Hematopoietic multipotent progenitor cell treated with erythropoietin and hydrocortisone succinate and interleukin-3 and kit ligand, for 4 days (in vitro differentiated cells): ENCODE data around the gene CACNB3.
A peak's percentile ranks its signal among the peaks of the same experiment; 100 is the strongest.
"Not testable (repeated sequence)": the region's sequence is repeated elsewhere in the genome, so short reads cannot be mapped to it uniquely, and the experiment has no call there.

Experiments
- DNase-seq: peaks from one replicate; pipeline ENCODE4 v3.0.0-alpha.2; 2015

The CACNB3 gene

GRCh38 chr12:48819986-48820725 is 1.9 kb downstream of the CACNB3 start:
- DNase-seq, result no peak

GRCh38 chr12:48822139-48822538 is 3.8 kb downstream of the CACNB3 start:
- DNase-seq, result no peak

- no peak for DNase-seq
Measured at GRCh38 chr12:48822711-48823110, 4.4 kb downstream of the CACNB3 start.

GRCh38 chr12:48823281-48823680 is 5.0 kb downstream of the CACNB3 start:
- DNase-seq, result no peak

GRCh38 chr12:48824112-48824511 is 5.8 kb downstream of the CACNB3 start:
- DNase-seq, result no peak

GRCh38 chr12:48824905-48825304 is 6.6 kb downstream of the CACNB3 start:
- DNase-seq, result no peak

- no peak for DNase-seq
Measured at GRCh38 chr12:48826209-48826855, 8.0 kb downstream of the CACNB3 start.

GRCh38 chr12:48827026-48827425 is 8.7 kb downstream of the CACNB3 start:
- no peak for DNase-seq

- no peak for DNase-seq
Measured at GRCh38 chr12:48827513-48828096, 9.3 kb downstream of the CACNB3 start.

- no peak for DNase-seq
Measured at GRCh38 chr12:48828293-48828692, 10.0 kb downstream of the CACNB3 start.

GRCh38 chr12:48828841-48829575 is 10.7 kb downstream of the CACNB3 start:
- no peak for DNase-seq

GRCh38 chr12:48831257-48831656 is 13.0 kb downstream of the CACNB3 start:
- no peak for DNase-seq

GRCh38 chr12:48832321-48833060 is 14.2 kb downstream of the CACNB3 start:
- no peak for DNase-seq

GRCh38 chr12:48838048-48838447 is 19.8 kb downstream of the CACNB3 start:
- no peak for DNase-seq

GRCh38 chr12:48842021-48842420 is 23.7 kb downstream of the CACNB3 start:
- DNase-seq, result not testable (repeated sequence)

- DNase-seq, result peak; percentile 99
Measured at GRCh38 chr12:48851883-48852733, 33.8 kb downstream of the CACNB3 start, which contains the start of gene DDX23. TSS of gene DDX23 (minus strand) at chr12:48852163. CDS start at chr12:48845782, 6,381 bp downstream.

- DNase-seq, result peak; percentile 96
Measured at GRCh38 chr12:48852734-48853688, 34.7 kb downstream of the CACNB3 start.

- no peak for DNase-seq
Measured at GRCh38 chr12:48854488-48854887, 36.2 kb downstream of the CACNB3 start.

GRCh38 chr12:48854932-48855331 is 36.6 kb downstream of the CACNB3 start:
- not testable (repeated sequence) for DNase-seq

- DNase-seq, result no peak
Measured at GRCh38 chr12:48856379-48856778, 38.1 kb downstream of the CACNB3 start.
